Erythroblast (primary cell): Measurements from ENCODE around the gene BPHL.

Experiments
- GATA1 ChIP-seq: IDR thresholded peaks from 2 replicates; pipeline ENCODE4 v1.6.1; 2011; ENCODE audit warnings: low read depth, mild to moderate bottlenecking, control low read depth, low read length, moderate library complexity
- POLR2A ChIP-seq: IDR thresholded peaks from 2 replicates; pipeline ENCODE4 v1.6.1; 2011; ENCODE audit warnings: mild to moderate bottlenecking, low read length

DNA sequence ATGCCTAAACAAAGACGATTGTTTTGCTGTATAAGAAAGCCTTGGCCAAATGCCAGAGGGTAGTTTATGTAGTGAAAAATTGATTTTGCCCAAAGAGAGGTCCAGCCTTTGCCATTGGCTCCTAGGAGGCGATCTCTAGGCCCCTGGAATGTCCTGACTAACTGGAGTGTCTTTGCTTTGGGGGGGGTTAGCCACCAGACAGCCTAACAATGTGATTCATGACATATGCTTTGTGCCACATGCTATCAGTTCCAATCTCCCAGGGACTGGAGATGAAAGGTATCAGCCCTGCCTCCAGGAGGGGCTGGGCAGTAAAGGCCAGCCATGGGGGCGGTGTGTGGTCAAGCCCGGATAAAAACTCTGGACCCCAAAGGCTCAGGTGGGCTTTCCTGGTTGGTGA is 71.5 kb downstream of the BPHL start:
- TF ChIP-seq POLR2A (no peak), GATA1 (no peak)
